NT2/D1 (cell line): ENCODE data around the gene FLYWCH2.

ENCODE experiments used
- DNase-seq: peaks from one replicate; pipeline ENCODE4 v3.0.0-alpha.2; 2011; ENCODE audit warnings: low read depth, low spot score
- H3K27me3 ChIP-seq: 2 replicates; pipeline ENCODE4 v1.6.0; 2011; ENCODE audit warnings: mild to moderate bottlenecking; ENCODE audit not compliant: insufficient read length, insufficient read depth
- H3K36me3 ChIP-seq: 2 replicates; pipeline ENCODE4 v1.6.1; 2011; ENCODE audit warnings: mild to moderate bottlenecking, low read length, mixed read lengths; ENCODE audit not compliant: insufficient read depth, insufficient read length
- H3K4me1 ChIP-seq: 2 replicates; pipeline ENCODE4 v1.5.1; 2011; ENCODE audit not compliant: insufficient read depth, insufficient read length
- H3K4me3 ChIP-seq: 2 replicates; pipeline ENCODE4 v1.5.1; 2011; ENCODE audit warnings: low read depth; ENCODE audit not compliant: insufficient read length
- H3K9ac ChIP-seq: 2 replicates; pipeline ENCODE4 v1.6.0; 2011; ENCODE audit warnings: low read depth; ENCODE audit not compliant: insufficient read length
- H3K9me3 ChIP-seq: 2 replicates; pipeline ENCODE4 v1.5.1; 2011; ENCODE audit warnings: mild to moderate bottlenecking, low read length; ENCODE audit not compliant: insufficient read depth
- SUZ12 ChIP-seq: IDR thresholded peaks from 2 replicates; pipeline ENCODE4 v1.6.1; 2011; ENCODE audit not compliant: insufficient read length, insufficient read depth; ENCODE audit errors: extremely low read depth
- YY1 ChIP-seq: IDR thresholded peaks from 2 replicates; pipeline ENCODE4 v1.6.1; 2011; ENCODE audit not compliant: insufficient read length, insufficient read depth
- ZNF274 ChIP-seq: IDR thresholded peaks from 2 replicates; pipeline ENCODE4 v1.6.1; 2011; ENCODE audit warnings: mild to moderate bottlenecking, low read depth, low read length

Gene FLYWCH2

GRCh38 chr16:2839650-2840450 is 43.2 kb upstream of the FLYWCH2 start:
- no peak for DNase-seq
- H3K27me3 ChIP-seq: no peaks in the 10 kb centered on the region
- no peak for TF ChIP-seq YY1
- TF ChIP-seq ZNF274: no peak
- no peak for TF ChIP-seq SUZ12

DNA sequence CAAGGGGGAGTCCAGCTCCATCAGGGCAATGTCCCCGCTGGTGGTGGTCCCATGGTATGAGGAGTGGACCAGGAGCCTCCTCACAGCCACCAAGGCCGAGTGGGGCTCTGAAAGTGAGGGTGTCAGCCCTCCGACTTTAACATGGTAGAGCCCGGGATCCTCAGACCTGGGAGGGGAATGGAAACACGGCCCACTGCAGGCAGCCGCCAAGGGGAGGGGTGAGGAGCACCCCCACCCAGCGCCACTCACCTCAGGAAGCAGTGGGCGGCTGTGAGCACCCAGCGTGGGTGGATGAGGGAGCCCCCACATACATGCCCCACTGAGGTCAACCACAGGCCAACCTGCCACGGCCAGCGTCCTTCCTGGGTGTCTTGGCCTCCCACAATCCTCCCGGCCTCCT is 42.1 kb upstream of the FLYWCH2 start:
- Histone ChIP-seq H3K27me3 (no peaks in the 10 kb centered on the region), H3K9me3 (peaks cover 7% of the 10 kb centered on the region; the same call in 1 of the 2 replicates), H3K4me1 (peaks cover 11% of the 10 kb centered on the region), H3K9ac (no peak overlapping the region), H3K4me3 (no peak overlapping the region), H3K36me3 (no peaks in the 10 kb centered on the region)
- TF ChIP-seq YY1: no peak
- TF ChIP-seq ZNF274: no peak
- no peak for TF ChIP-seq SUZ12
- DNase-seq: no peak

More at GRCh38 chr16:2839650-2840450, 43.2 kb upstream of the FLYWCH2 start:
- Histone ChIP-seq H3K4me3 (no peak overlapping the region), H3K4me1 (peaks cover 14% of the 10 kb centered on the region), H3K36me3 (no peaks in the 10 kb centered on the region), H3K9ac (no peak overlapping the region), H3K9me3 (no peaks in the 10 kb centered on the region)

DNA sequence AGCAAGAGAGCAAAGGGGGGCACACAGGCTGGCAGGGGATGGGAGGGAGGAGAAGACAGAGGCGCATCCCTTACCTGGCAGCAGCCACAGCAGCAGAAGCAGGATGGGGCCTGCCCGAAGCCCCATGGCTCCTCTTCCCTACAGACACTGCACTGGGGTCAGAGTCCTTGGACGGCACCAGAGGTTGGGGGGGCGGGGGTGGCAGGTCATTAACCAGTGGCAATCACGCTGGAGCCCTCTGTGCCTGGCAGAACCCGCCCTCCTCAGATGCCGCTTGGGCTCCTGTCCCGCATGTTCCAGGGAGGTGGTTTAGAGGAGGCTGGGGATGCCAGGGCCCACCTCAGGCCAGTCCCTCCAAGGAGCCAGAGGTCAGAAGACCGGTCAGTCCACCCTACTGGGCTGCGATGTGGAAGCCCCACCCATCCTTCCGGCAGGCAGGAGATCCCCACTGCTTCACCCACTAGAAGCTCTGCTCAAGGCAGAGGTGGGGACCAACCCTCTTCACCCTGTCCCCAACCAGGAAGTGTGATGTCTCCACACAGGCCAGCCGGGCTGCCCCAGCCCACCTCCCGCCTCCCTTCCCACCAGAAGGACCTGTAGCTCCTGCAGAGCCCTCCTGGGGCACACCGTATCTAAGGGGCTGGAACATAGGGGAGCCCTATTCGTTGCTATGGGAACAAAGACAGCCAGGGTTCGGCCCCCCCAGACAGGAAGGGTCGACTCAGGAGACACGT is 41.2 kb upstream of the FLYWCH2 start:
- Histone ChIP-seq H3K9me3 (peaks cover 7% of the 10 kb centered on the region; the same call in 1 of the 2 replicates), H3K36me3 (no peaks in the 10 kb centered on the region), H3K4me1 (peaks cover 6% of the 10 kb centered on the region), H3K27me3 (no peaks in the 10 kb centered on the region), H3K9ac (no peak overlapping the region), H3K4me3 (no peak overlapping the region)
- TF ChIP-seq SUZ12 (no peak), ZNF274 (no peak), YY1 (no peak)
- no peak for DNase-seq

- H3K9ac ChIP-seq: no peak overlapping the region
- H3K4me1 ChIP-seq: no peaks in the 10 kb centered on the region
- DNase-seq: peak; percentile 30
- no peak overlapping the region for H3K4me3 ChIP-seq
- H3K36me3 ChIP-seq: no peaks in the 10 kb centered on the region
- no peaks in the 10 kb centered on the region for H3K27me3 ChIP-seq
- TF ChIP-seq SUZ12 (no peak), YY1 (no peak), ZNF274 (no peak)
- H3K9me3 ChIP-seq: peaks cover 8% of the 10 kb centered on the region; the same call in 1 of the 2 replicates
Measured at GRCh38 chr16:2842340-2843000, 40.5 kb upstream of the FLYWCH2 start.

DNA sequence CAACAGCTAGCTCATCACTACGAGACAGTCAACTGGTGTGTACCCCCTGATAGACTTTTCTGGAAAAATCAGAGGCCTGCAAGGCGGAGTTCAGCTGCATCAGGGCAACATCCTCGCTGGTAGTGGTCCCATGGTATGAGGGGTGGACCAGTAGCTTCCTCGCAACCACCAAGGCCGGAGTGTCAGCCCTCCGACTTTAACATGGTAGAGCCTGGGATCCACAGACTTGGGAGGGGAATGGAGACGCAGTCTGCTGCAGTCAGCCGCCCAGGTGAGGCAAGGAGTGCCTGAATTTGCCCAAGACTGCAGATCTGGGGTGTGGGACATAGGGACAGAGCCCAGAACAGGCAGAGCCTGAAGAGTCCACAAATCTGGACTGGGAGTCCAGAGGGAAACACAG is 39.5 kb upstream of the FLYWCH2 start:
- no peak for DNase-seq
- Histone ChIP-seq H3K9me3 (peaks cover 17% of the 10 kb centered on the region), H3K4me3 (no peak overlapping the region), H3K9ac (no peak overlapping the region), H3K36me3 (no peaks in the 10 kb centered on the region), H3K4me1 (no peaks in the 10 kb centered on the region), H3K27me3 (no peaks in the 10 kb centered on the region)
- TF ChIP-seq SUZ12 (no peak), YY1 (no peak), ZNF274 (no peak)

DNA sequence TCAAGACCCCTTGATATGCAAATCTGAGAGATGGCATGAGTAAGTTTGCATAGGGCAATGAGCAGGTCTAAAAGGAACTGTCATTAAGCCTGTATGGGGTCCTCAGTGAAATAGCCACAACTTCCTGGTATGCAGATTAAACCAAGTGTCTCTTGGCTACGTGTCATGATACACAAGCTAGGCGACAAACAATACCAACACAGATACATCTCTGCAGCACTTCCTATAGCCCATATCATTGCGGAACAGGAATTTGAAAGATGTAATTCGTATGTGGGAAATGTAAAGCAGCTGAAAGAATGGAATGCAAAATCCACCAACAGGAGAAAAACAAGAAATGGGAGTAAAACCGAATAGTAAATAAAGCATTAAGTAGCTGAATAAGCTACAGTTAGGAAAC is 37.9 kb upstream of the FLYWCH2 start:
- H3K9me3 ChIP-seq: peaks cover 17% of the 10 kb centered on the region
- H3K27me3 ChIP-seq: no peaks in the 10 kb centered on the region
- H3K4me3 ChIP-seq: no peak overlapping the region
- H3K36me3 ChIP-seq: no peaks in the 10 kb centered on the region
- H3K9ac ChIP-seq: no peak overlapping the region
- no peak for TF ChIP-seq ZNF274
- no peak for TF ChIP-seq YY1
- no peak for TF ChIP-seq SUZ12
- H3K4me1 ChIP-seq: peaks cover 4% of the 10 kb centered on the region
- no peak for DNase-seq
